Rectal smooth muscle tissue (tissue), 1 donor: ENCODE results near the gene ZNF30.
"Not testable (repeated sequence)": the region's sequence is repeated elsewhere in the genome, so short reads cannot be mapped to it uniquely, and the experiment has no call there.

Experiments
- H3K27ac ChIP-seq: one replicate; pipeline ENCODE4 v1.7.0; 2013; ENCODE audit warnings: low read depth, low read length, inconsistent platforms
- H3K27me3 ChIP-seq: one replicate; pipeline ENCODE4 v1.7.0; 2013; ENCODE audit warnings: low read length; ENCODE audit not compliant: control insufficient read depth, insufficient read depth
- H3K36me3 ChIP-seq: one replicate; pipeline ENCODE4 v1.7.0; 2013; ENCODE audit warnings: low read length; ENCODE audit not compliant: control insufficient read depth, insufficient read depth
- H3K4me1 ChIP-seq: one replicate; pipeline ENCODE4 v1.7.0; 2013; ENCODE audit warnings: low read length; ENCODE audit not compliant: control insufficient read depth, insufficient read depth
- H3K4me3 ChIP-seq: one replicate; pipeline ENCODE4 v1.7.0; 2013; ENCODE audit warnings: low read length
- H3K9ac ChIP-seq: one replicate; pipeline ENCODE4 v1.7.0; 2013; ENCODE audit warnings: low read length

ZNF30 gene

DNA sequence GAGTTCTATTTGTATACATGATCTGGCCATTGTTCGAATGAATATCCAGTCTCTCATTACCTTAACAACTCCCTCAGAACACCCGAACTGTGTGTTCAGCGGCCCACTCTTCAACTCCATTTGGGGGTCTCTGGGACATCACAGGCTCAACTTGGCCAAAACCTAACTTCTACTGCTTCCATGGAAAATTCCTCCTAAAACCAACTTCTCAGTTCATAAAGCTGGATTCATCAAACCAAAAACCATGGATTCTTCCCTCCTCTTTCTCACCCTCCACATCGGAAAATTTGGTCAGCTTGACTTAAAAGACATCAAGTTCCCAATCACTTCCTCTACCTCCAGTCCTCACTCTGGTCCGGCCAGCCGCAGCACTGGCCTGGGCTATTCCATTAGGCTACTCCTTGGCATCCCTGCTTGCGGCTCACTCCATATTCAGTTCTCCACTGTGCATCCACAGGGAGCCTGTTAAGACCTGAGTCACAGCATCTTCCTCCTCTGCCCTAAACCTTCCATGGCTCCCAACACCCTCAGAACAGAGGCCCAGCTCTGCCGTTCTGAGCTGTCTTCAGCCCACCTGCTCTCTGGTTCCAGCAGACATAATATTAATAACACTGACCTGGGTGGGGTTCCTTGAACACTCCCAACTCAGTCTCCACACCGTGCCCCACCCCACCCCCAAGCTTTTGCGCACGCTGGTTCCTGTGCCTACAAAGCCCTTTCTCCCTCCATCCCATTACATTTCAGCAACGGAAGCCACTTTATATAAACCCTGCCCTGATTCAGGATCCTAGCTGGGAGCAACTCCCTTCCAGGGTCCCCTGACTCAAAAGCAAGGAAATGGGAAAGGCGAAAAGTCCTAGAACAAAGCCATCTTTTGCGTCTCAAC lies 36.2 kb downstream of the ZNF30 start:
- peak overlapping the region; percentile 45 for H3K9ac ChIP-seq
- H3K36me3 ChIP-seq: peaks cover 26% of the 10 kb centered on the region
- peak overlapping the region; percentile 83 for H3K4me3 ChIP-seq
- H3K4me1 ChIP-seq: peaks cover 6% of the 10 kb centered on the region
- no peak overlapping the region for H3K27ac ChIP-seq
- no peaks in the 10 kb centered on the region for H3K27me3 ChIP-seq

DNA sequence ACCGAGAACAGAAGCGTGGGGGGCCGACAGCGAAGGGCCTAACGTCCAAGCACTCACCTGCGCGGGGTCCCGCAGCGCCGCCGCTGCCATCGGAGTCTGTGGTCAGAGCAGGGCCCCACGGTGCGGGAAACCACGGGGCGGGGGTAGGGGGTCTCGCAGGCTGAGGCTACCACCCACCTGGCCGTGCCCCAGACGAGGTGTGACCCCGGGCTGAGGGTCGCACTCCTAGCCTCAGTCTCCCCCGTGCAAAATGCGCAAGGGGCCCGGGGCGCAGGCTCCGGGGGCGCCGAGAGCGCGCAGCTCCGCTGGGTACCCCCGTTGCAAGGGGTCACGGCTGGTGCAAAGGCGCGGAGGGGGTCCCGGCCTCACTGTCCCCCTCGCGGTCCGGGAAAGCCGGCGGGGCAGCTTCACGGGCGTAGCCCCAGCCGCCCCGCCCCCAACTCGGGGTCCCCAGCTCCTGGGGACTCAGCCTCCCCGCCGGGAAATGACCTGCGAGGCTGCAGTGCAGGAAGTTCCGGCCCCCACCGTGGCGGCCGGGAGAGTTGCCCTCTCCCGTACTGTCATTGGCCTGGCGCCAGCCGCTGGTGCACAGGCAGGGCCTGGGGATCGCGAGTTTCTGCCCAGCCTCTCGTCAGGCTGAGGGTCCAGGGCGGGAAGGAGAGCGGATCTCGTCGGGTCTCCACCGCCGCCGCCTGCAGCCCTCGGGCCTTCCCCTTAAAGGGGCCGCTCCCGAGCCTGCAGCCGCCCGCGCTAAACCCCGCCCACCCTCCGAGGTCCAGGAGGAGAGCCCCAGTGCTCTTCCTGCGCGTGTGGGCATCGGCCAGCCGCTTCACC lies 37.1 kb downstream of the ZNF30 start, which contains the start of gene ZNF792:
Gene ZNF792, minus strand, starts transcription at position 657 of the 834 bp plus-strand sequence. Its CDS starts 567 bp downstream, at position 90.
- Histone ChIP-seq H3K36me3 (peaks cover 17% of the 10 kb centered on the region), H3K27ac (peak within 1 kb of the TSS; percentile 37), H3K9ac (peak within 1 kb of the TSS; percentile 45), H3K27me3 (no peaks in the 10 kb centered on the region), H3K4me1 (peaks cover 6% of the 10 kb centered on the region), H3K4me3 (peak within 1 kb of the TSS; percentile 83)

GRCh38 chr19:34964598-34964997 lies 37.9 kb downstream of the ZNF30 start:
- Histone ChIP-seq H3K4me1 (peaks cover 6% of the 10 kb centered on the region), H3K4me3 (no peak overlapping the region), H3K9ac (no peak overlapping the region), H3K27ac (no peak overlapping the region), H3K27me3 (no peaks in the 10 kb centered on the region), H3K36me3 (peaks cover 9% of the 10 kb centered on the region)

GRCh38 chr19:34965505-34965904 lies 38.8 kb downstream of the ZNF30 start:
- not testable (repeated sequence) for H3K4me1 ChIP-seq, H3K36me3 ChIP-seq, H3K27ac ChIP-seq, H3K27me3 ChIP-seq, H3K9ac ChIP-seq, H3K4me3 ChIP-seq

DNA sequence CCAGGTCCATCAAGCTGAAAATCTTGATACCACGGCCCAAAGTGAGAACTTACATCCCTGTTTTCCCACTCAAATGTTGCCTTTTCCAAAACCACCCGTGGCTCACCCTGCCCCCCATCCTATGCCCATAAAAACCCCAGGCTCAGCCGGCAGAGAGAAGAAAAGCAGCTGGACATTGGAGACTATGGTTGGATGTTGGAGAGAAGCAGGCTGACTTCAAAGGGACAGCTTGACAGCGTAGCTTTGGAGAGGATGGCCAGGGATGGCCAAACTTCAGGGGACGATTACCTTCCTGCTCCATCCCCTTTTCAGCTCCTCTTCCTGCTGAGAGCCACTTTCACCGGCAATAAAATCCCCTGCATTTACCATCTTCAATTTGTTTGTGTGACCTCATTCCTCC lies 40.8 kb downstream of the ZNF30 start:
- Histone ChIP-seq H3K27me3 (no peaks in the 10 kb centered on the region), H3K36me3 (no peaks in the 10 kb centered on the region), H3K4me3 (no peak overlapping the region), H3K9ac (no peak overlapping the region), H3K27ac (no peak overlapping the region), H3K4me1 (peaks cover 6% of the 10 kb centered on the region)

GRCh38 chr19:34969721-34970120 lies 43.0 kb downstream of the ZNF30 start:
- no peak overlapping the region for H3K27ac ChIP-seq
- no peaks in the 10 kb centered on the region for H3K4me1 ChIP-seq
- H3K27me3 ChIP-seq: no peaks in the 10 kb centered on the region
- H3K9ac ChIP-seq: no peak overlapping the region
- H3K4me3 ChIP-seq: no peak overlapping the region
- no peaks in the 10 kb centered on the region for H3K36me3 ChIP-seq

GRCh38 chr19:34970185-34970780 lies 43.6 kb downstream of the ZNF30 start:
- H3K4me3 ChIP-seq, H3K27me3 ChIP-seq, H3K9ac ChIP-seq, H3K36me3 ChIP-seq, H3K4me1 ChIP-seq, H3K27ac ChIP-seq: not testable (repeated sequence)

DNA sequence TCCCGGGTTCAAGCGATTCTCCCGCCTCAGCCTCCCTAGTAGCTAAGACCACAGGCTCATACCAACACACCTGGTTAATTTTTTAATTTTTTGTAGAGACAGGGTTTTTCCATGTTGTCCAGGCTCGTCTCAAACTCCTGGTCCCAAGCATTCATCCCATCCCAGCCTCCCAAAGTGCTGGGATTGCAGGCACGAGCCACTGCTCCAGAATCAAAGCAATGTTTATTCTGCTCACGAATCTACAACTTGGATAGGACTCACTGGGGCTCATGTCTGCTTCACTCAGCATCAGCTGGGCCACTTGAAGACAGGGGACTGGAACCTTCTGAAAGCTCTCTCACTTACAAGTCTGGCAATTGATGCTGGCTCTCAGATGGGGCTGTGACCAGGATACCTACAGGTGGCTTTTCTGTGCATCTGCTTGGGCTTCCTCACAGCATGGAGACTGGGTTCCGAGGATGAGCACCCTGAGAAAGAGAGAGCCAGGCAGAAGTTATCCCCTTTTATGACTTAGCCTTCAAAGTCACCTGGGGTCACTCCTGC lies 45.5 kb downstream of the ZNF30 start:
- H3K4me1 ChIP-seq: no peaks in the 10 kb centered on the region
- H3K27me3 ChIP-seq: no peaks in the 10 kb centered on the region
- no peak overlapping the region for H3K4me3 ChIP-seq
- H3K36me3 ChIP-seq: no peaks in the 10 kb centered on the region
- H3K27ac ChIP-seq: no peak overlapping the region
- H3K9ac ChIP-seq: no peak overlapping the region

- Histone ChIP-seq H3K9ac (no peak overlapping the region), H3K4me1 (no peaks in the 10 kb centered on the region), H3K4me3 (no peak overlapping the region), H3K27me3 (no peaks in the 10 kb centered on the region), H3K27ac (no peak overlapping the region), H3K36me3 (no peaks in the 10 kb centered on the region)
These were observed 47.9 kb downstream of the ZNF30 start for GRCh38 chr19:34974646-34975045.

DNA sequence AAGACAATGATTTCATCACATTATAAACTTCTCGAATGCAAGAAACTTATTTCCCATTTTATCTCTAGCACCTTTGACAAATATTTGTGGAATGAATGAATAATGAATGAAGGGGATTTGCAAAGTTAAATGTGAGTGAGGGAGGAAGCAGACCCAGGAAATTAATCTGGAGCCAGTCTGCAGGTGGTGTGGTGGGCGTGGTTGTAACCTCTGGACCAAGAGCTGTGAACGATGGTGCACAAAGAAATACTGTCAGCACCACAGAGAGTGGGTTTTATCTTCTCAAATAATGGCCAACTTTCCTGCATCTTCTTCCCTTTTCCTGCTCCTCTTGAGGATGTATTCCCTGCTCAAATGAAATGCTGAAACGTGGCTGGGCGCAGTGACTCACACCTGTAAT lies 48.4 kb downstream of the ZNF30 start:
- Histone ChIP-seq H3K36me3 (no peaks in the 10 kb centered on the region), H3K27me3 (no peaks in the 10 kb centered on the region), H3K4me1 (no peaks in the 10 kb centered on the region), H3K27ac (no peak overlapping the region), H3K4me3 (no peak overlapping the region), H3K9ac (no peak overlapping the region)

DNA sequence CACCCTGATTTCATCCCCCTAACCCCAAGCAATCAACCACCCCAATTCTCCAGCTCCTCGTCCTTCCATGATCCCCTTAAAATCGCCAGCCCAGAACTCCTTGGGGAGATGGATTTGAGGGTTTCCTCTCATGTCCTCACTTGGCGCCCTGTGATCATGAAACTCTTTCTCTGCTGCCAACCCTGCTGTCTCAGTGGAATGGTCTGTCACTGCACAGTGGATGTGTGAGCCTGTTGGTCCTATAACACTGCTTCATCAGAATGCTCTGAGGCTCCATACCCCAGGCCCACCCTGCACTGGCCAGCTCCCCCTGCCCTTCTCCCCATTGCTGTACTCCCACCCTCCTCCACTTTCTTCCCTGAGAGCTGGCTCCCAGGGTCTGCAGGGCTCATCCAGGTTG lies 49.9 kb downstream of the ZNF30 start:
- no peak overlapping the region for H3K9ac ChIP-seq
- H3K36me3 ChIP-seq: no peaks in the 10 kb centered on the region
- H3K27me3 ChIP-seq: no peaks in the 10 kb centered on the region
- no peaks in the 10 kb centered on the region for H3K4me1 ChIP-seq
- H3K27ac ChIP-seq: no peak overlapping the region
- no peak overlapping the region for H3K4me3 ChIP-seq
